ENCODE measurements around the gene CNKSR3.

DNA sequence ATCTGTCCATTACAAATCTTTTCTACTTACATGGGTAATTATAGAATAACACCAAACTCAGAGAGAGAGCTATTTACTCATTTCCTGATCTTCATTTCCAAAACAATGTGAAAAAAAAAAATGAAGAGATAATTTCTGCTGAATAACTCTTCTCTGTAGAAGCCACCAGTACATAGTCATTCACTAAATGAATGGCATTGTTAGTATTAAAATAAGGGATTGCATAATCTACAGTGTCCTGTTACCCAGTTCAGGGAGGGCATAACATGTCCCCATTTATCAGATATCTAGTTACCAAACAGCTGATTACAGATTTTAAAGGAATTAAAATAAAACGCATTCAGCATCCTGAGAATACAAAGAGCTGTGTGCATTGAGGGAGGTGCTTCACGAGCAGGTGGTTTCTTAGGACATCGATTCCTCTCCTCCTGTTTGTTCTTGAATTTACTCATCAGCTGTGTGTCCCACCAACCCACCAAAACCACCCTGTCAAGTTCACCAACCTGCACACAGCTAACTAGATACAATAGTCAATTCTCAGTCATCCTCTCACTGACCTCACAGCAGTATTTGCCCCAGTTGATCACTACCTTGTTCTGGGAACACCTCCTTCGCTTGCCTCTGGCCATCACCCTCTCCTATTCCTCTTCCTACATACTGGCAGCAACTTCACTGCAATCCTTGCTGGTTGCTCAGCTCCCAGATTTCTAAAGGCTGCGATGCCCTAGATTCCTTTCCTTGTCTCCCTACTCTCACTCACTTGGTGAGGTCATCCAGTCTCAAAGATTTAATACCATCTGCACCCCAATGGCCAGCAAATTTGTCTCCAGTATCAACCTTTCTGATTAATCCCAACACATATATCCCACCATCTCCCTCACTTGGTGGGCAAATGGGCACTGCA lies 18.7 kb downstream of the CNKSR3 start:
- TF ChIP-seq, protein P1, sequence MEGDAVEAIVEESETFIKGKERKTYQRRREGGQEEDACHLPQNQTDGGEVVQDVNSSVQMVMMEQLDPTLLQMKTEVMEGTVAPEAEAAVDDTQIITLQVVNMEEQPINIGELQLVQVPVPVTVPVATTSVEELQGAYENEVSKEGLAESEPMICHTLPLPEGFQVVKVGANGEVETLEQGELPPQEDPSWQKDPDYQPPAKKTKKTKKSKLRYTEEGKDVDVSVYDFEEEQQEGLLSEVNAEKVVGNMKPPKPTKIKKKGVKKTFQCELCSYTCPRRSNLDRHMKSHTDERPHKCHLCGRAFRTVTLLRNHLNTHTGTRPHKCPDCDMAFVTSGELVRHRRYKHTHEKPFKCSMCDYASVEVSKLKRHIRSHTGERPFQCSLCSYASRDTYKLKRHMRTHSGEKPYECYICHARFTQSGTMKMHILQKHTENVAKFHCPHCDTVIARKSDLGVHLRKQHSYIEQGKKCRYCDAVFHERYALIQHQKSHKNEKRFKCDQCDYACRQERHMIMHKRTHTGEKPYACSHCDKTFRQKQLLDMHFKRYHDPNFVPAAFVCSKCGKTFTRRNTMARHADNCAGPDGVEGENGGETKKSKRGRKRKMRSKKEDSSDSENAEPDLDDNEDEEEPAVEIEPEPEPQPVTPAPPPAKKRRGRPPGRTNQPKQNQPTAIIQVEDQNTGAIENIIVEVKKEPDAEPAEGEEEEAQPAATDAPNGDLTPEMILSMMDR (IDR thresholded peaks at IDR 0.05; ENCODE audit: borderline replicate concordance, extremely low read depth, low read length, poor library complexity, severe bottlenecking) = no peak
- no peak for TF ChIP-seq EZH2 (IDR thresholded peaks at IDR 0.05; ENCODE audit: borderline replicate concordance, low read depth, low read length, severe bottlenecking)

All from DND-41 (cell line).